Pancreas (tissue), 10 donors: ENCODE measurements around the gene PLEK2. TPM values are rescaled to one million over a fixed set of nuclear protein-coding genes. Genes with fewer than 3 reads are reported as not detected.

Experiments
- ATAC-seq, 4 donors: fragments of 200-7000 bp; cut with Tn5 transposase; one replicate each; pipeline versions ENCODE4 v1.8.0 to v1.9.1; 2020; ENCODE audit warnings: mild to moderate bottlenecking in 4 of 4, moderate library complexity in 4 of 4
- DNase-seq, 6 donors: peaks; one replicate each; pipeline ENCODE4 v3.0.0-alpha.2; 2020
- FAIRE-seq: peaks from 2 replicates; lab custom pipeline; 2012; peaks lifted over from hg19 to GRCh38; lab: Jason Lieb, UNC
- H3K27ac ChIP-seq, 4 donors: fragments of 200-600 bp; sonication (generic); 1 replicate in 3 of 4; 2 replicates in 1 of 4; pipeline versions ENCODE4 v1.5.0 to v1.8.0; 2020
- H3K27me3 ChIP-seq, 4 donors: fragments of 200-600 bp; one replicate each; pipeline ENCODE4 v1.8.0; 2021
- H3K36me3 ChIP-seq, 3 donors: fragments of 200-600 bp; sonication (generic) in 1 of 3; one replicate each; pipeline versions ENCODE4 v1.5.0 to v1.8.0; 2020 to 2021
- H3K4me1 ChIP-seq, 3 donors: fragments of 200-600 bp; one replicate each; pipeline ENCODE4 v1.8.0; 2021
- H3K4me3 ChIP-seq, 4 donors: fragments of 200-600 bp; sonication (generic) in 2 of 4; one replicate each; pipeline versions ENCODE4 v1.5.0 to v1.8.0; 2020 to 2021
- H3K9me3 ChIP-seq, 4 donors: fragments of 200-600 bp; one replicate each; pipeline ENCODE4 v1.8.0; 2021
- WGBS, 2 donors: extraction: QIAGEN DNeasy Blood & Tissue Kit; methylation state at CpG; one replicate each; pipeline ENCODE4 v1.1.7; 2013; 5-methylcytosine and 5-hydroxymethylcytosine counted together
- intact Hi-C, 3 donors: fragments of 100-400 bp; cut with DNase I; formaldehyde crosslinking; loops; one replicate each; pipeline versions ENCODE4 v1.11.1 to v1.14.2; 2022
- polyA plus RNA-seq, 2 donors: library from polyadenylated mRNA; stranded (reverse); fragments of 200-250 nt; gene quantifications; one replicate each; pipeline ENCODE4 v1.2.3, GENCODE V29; 2013
- total RNA-seq, 6 donors: library from RNA; stranded (reverse); fragmentation: NEBNext Ultra II Directional in 4 of 6; extraction: Animal tissue kit (Norgen Biotek cat#: 25700) in 4 of 6; gene quantifications; one replicate each; pipeline versions ENCODE4 v1.2.1 to v1.2.4, GENCODE V29; 2021 to 2023
- TF ChIP-seq, protein P1 (sequence below), 4 donors: fragments of 200-600 bp; sonication (generic) in 3 of 4; IDR thresholded peaks; one replicate each; pipeline versions ENCODE4 v1.5.0 to v1.8.0; 2021; ENCODE audit warnings: antibody characterized with exemption in 4 of 4
- donor health status: healthy with polysubstance abuse.
- donor health status: DM: no; HTN: no; CAD: no; lungs with moderate emphysema.
- donor health status: DM: no; HTN: no; CAD: no.
- donor health status: control.
- donor health status: control.
- donor health status: Bipolar disorder and iron deficiency.
- donor health status: DM: yes; HTN: yes; CAD: no.
- donor health status: DM: no; HTN: no; CAD: no.
- donor health status: DM: no; HTN: no; CAD: no.
- donor health status: DM: yes; HTN: yes; CAD: no.

PLEK2 gene
- total and polyA plus RNA-seq, 8 donors, result 4.0 to 9.9 (median 6.6) TPM

DNA sequence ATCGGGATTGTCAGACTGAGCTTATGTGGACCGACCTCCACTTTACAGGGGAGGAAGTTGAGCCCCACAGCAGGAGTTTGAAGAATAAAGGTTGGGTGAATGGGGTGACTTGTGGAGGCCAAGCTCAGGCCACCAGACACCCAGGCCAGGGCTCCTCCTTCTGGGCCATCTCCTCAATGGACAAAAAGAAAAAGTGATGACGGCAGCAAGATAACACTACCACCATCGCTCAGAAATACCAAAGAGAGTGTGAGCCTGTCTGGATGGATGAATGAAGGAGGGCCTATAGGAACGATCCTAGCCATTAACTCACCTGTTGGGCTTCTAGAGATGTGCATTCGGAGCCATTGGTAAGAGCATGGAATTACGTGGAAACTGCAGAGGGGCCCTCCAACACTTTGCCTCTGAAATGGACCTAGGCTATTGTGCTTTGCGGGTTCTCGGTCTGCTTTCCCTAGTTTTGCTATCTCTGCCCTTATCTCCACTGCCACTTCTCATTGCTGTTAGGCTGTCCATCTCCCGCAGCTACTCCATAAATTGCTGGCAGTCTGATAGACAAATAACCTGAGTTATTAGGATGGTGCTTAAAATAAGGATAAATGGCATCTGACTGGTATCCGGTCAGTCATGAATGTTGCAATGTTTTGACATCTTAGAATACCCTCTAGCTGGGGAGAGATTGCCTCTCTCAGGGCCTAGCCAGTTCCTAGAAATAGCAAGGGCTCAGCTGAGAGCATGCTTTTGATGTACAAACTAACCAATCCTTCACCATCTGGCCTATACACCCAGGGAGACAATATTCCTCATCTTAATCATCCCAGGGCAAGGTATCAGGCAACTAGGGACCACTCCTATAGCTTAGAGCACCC, 9.6 kb upstream of the PLEK2 start:
- intact Hi-C loops, result loop anchor here in 1 of 3 donors (10.0 kb wide), 1 partner anchor 153 kb away; no protein-coding TSS in a partner anchor
- FAIRE-seq, result no peak
- no peak for ATAC-seq
- 88 to 91% methylated on average over 11 of the region's 11 CpGs for WGBS, 2 donors
- H3K9me3 ChIP-seq, result no peaks in the 10 kb centered on the region
- TF ChIP-seq, protein P1, sequence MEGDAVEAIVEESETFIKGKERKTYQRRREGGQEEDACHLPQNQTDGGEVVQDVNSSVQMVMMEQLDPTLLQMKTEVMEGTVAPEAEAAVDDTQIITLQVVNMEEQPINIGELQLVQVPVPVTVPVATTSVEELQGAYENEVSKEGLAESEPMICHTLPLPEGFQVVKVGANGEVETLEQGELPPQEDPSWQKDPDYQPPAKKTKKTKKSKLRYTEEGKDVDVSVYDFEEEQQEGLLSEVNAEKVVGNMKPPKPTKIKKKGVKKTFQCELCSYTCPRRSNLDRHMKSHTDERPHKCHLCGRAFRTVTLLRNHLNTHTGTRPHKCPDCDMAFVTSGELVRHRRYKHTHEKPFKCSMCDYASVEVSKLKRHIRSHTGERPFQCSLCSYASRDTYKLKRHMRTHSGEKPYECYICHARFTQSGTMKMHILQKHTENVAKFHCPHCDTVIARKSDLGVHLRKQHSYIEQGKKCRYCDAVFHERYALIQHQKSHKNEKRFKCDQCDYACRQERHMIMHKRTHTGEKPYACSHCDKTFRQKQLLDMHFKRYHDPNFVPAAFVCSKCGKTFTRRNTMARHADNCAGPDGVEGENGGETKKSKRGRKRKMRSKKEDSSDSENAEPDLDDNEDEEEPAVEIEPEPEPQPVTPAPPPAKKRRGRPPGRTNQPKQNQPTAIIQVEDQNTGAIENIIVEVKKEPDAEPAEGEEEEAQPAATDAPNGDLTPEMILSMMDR (IDR thresholded peaks at IDR 0.05), result no peak
- peaks cover 0 to under 1% (median 0%) of the 10 kb centered on the region in 3 donors for H3K4me1 ChIP-seq
- DNase-seq, result no peak
- no peaks in the 10 kb centered on the region for H3K36me3 ChIP-seq
- H3K27me3 ChIP-seq, result no peaks in the 10 kb centered on the region
- H3K4me3 ChIP-seq, result no peak overlapping the region
- H3K27ac ChIP-seq, result no peak overlapping the region

DNA sequence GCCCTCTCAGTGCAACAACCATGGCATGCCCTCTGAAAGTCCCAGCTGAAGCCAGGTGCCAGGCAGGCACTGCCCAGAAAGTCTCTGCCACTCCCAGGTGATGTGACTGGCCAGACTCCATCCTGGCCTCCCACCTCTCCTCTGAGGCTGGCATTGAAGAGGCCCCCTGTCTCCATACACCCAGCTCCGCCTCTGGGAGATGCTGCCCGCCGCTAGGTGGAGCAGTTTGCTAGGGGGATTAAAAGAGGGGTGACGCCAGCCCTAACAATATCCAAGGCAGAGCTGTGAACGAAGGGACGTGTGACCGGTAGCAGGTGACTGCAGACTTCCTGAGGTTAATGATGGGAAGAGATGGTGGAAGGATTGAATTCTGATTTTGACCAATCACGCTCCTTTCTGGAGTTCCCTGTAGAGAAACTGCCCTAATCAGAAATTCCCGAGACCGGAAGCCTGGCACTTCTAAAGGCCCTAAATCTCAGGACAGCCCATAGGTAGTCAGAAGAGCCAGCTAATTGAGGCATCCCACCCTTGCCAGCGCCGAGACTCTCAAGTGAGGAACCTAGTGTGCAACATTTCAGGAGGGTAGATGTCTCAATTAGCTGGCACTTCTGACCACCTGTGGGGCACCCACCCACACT, 8.3 kb upstream of the PLEK2 start:
- FAIRE-seq, result no peak
- Histone ChIP-seq H3K27ac (no peak overlapping the region), H3K4me3 (no peak overlapping the region), H3K36me3 (no peaks in the 10 kb centered on the region), H3K27me3 (no peaks in the 10 kb centered on the region), H3K9me3 (no peaks in the 10 kb centered on the region), H3K4me1 (peaks cover 0 to 10% (median 0%) of the 10 kb centered on the region in 3 donors)
- 65 to 69% methylated on average over 12 of the region's 12 CpGs for WGBS, 2 donors
- peak in 3 of 4 donors; percentile 9 to 44 (median 43) for ATAC-seq
- intact Hi-C loops, result loop anchor here in 1 of 3 donors (10.0 kb wide), 1 partner anchor 155 kb away; no protein-coding TSS in a partner anchor
- TF ChIP-seq, protein P1 (IDR thresholded peaks at IDR 0.05), result peak in 2 of 4 donors; percentile 22 to 28
- peak in 1 of 6 donors; percentile 74 for DNase-seq

DNA sequence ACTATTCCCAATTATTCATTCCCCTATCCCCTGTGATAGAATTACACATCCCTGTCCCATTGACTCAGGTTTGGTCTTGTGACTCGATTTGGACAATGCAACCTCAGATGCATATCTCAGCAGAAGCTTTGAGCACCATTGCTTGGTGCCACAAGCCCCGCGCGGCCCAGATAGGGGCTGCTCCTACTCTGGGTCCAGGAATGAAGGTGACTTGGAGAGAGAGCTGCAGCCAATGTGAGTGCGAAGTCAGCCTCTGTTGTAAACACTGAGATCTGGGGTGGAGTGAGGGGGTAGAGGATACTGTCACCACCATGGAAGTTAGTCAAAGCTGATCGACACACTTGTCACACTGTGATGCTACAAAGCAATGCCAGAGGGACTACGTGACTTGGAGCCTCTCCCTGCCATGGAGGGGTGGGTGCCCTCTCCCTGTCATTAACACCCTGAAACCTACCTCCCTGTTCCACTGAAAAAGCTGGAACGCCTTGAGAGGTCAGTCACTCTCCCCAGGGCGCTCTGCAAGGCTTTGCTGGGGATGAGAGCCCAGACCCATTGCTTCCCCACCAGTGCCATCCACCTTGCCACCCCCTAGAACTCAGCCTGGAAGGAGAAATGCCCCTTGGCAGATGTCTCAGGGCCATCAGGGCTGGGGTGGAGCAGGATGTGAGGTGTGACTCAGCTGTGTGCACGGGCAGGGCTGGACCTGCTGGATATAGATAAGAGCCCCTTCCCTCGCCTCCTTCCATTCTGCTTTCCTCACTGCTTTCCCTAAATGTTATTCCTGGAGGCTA, 6.6 kb upstream of the PLEK2 start:
- peaks cover 0 to 15% (median 0%) of the 10 kb centered on the region in 3 donors for H3K4me1 ChIP-seq
- no peak overlapping the region for H3K4me3 ChIP-seq
- H3K36me3 ChIP-seq, result no peaks in the 10 kb centered on the region
- no peaks in the 10 kb centered on the region for H3K27me3 ChIP-seq
- intact Hi-C loops, result no loop called here
- DNase-seq (peak in 1 of 6 donors; percentile 35), ATAC-seq (peak in 2 of 4 donors; percentile 36 to 46), FAIRE-seq (no peak)
- no peak overlapping the region for H3K27ac ChIP-seq
- TF ChIP-seq, protein P1 (IDR thresholded peaks at IDR 0.05), result no peak
- WGBS, 2 donors, result 79 to 80% methylated on average over 11 of the region's 11 CpGs
- H3K9me3 ChIP-seq, result no peaks in the 10 kb centered on the region

DNA sequence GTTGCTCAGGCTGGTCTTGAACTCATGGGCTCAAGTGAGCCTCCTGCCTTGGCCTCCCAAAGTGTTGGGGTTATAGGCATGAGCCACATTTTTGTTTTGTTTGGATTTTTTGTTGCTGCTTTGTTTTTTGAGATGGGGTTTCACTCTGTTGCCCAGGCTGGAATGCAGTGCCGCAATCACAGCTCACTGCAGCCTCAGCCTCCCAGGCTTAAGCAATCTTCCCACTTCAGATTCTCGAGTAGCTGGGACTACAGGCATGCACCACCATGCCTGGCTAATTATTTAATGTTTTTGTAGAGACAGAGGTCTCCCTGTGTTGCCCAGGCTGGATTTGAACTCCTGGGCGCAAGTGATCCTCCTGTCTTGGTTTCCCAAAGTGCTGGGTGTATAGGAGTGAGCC, 5.7 kb upstream of the PLEK2 start:
- intact Hi-C loops, result no loop called here
- H3K27me3 ChIP-seq, result no peaks in the 10 kb centered on the region
- ATAC-seq (no peak), FAIRE-seq (no peak), DNase-seq (peak in 1 of 6 donors; percentile 6)
- TF ChIP-seq, protein P1 (IDR thresholded peaks at IDR 0.05), result no peak
- no peaks in the 10 kb centered on the region for H3K36me3 ChIP-seq
- H3K4me3 ChIP-seq, result no peak overlapping the region
- H3K9me3 ChIP-seq, result no peaks in the 10 kb centered on the region
- H3K4me1 ChIP-seq, result peaks cover 0 to 19% (median 0%) of the 10 kb centered on the region in 3 donors
- H3K27ac ChIP-seq, result no peak overlapping the region
- 88 to 89% methylated on average over 3 of the region's 3 CpGs for WGBS, 2 donors
